Measurements from ENCODE around the gene PIP5KL1.

PIP5KL1 gene

DNA sequence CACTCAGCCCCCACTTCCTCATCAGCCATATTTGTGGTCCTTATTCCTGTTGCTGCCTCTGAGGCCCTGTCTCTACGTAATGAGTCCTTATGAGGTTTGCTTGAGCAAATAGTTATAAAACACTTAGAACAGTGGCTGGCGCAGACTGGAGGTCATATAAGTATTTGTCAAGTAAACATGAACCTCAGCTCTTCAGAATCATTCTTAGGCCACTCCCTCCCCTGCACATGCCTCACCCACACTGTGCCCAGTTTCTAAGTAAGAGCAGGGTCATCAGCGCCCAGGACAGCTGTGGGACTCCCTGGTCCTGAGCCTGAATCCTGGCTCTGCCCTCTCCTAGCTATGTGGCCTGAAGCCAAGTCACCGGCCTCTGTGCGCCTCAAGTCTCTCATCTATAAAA lies 17.7 kb downstream of the PIP5KL1 start:
- no peak for DNase-seq

DNA sequence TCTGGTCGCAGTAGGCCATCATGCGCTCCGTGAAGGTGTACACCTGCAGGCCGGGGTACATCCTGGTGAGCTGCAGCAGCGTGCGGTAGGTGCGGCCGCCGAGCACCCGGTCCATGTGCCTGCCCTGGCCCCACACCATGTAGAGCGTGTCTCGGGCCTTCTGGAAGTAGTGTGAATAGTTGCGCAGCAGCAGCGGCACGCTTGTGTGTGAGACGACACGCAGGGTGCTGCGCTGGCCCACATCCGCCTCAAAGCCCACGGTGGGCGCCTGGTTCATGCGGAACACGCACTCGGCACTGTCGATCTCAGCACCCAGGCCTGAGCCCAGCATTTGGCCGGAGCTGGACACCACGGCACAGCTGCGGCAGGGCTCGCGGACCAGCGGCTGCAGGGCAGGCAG lies 18.3 kb downstream of the PIP5KL1 start:
- no peak for DNase-seq

DNA sequence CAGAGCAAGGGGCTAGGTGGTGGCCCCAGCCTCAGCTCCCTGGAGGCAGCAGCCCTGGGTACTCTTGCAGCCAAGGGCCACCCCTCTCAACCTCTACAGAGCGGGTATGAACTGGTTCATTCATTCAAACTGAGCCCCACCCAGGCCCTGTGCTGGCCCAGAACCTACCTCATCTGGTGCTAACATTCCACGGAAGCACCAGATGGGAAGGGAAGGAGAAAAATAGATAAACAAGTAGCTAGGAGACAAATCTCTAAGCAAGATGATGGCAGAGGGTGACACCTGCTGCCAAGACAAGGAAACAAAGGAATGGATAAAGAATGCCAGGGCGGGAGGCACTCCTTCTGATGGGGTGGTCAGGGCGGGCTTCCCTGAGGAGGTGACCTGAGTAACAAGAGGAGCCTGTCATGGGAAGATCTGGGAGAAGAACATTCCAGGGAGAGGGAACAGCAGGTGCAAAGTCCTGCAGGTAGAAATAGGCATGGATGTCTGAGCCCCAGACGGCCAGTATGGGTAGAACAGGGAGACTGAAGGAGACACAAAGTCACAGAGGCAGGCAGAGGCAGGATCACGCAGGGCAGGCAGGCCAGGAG lies 19.9 kb downstream of the PIP5KL1 start:
- DNase-seq: no peak

GRCh38 chr9:127909839-127910273 lies 20.7 kb downstream of the PIP5KL1 start:
- DNase-seq: no peak

DNA sequence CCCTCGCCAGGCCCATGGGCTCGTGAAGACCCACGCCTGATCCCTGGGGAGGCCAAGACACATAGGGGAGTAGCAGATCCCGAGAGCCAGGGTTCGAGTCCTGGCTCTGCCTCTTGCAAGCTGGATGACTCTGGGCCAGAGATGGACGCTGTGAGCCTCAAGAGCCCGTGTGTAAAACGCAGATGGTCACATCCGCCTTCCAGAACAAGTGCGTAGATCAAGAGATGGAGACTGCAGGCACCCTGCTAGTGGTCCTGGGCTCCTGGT lies 22.0 kb downstream of the PIP5KL1 start:
- no peak for DNase-seq

DNA sequence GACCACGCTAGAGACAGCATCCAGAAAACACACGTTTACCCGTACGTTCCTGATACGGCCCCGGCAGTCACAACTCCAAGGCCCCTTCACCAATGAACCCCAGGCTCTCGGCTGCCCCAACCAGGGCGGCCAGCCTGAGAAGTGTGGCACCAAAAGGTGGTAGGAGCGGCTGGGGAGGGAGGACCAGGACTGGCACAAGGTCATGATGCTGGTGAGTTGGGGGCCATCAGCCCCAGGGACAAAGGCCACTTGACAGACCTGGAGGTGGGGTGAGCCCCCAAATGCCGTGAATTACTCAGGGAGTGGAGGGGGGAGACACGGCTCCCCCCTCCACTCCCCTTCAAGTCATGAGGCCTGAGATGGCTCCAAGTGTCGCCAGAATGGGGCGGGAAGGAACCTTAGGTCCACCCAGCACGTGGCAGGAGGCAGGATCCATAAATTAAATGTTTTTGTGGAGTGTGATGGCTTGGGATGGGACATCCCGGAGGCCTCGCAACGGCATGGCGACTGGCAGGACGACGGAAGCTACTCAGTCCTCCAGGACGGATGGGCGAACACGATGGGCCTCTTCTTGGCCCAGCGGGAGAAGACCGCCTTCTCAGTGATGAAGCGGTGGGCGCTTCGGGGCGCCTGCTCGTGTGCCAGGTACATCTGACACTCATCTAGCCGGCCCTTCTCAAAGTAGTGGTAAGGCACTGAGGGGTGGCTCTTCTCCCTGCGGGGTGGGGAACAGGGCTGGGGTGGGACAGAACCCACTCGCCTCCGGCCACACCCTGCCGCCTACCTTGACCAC lies 22.5 kb downstream of the PIP5KL1 start:
- DNase-seq: no peak

- no peak for DNase-seq
Measured at GRCh38 chr9:127905788-127906191, 24.8 kb downstream of the PIP5KL1 start.

- no peak for DNase-seq
Measured at GRCh38 chr9:127905004-127905728, 25.4 kb downstream of the PIP5KL1 start.

DNA sequence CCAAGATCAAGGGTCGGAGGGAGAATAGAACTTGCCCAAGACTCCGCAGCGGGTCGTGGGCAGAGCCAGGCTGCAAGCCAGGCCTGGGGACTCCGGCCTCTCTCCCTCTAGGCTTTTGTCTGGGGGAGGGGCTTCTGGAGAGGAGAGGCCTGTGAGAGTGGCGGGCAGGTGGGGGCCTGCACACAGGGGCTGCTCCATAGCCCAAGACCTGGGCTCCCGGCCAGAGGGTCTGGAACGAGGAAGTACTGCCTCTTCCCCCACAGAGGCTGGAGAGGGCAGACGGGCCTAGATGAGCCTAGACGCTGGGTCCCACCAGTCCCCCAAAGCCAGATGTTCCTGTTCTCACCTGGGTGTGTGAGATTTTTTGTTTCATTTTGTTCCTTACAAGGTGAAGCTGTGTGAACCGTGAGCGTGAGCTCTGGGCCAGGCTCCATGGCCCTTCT lies 26.0 kb downstream of the PIP5KL1 start:
- DNase-seq: no peak

DNA sequence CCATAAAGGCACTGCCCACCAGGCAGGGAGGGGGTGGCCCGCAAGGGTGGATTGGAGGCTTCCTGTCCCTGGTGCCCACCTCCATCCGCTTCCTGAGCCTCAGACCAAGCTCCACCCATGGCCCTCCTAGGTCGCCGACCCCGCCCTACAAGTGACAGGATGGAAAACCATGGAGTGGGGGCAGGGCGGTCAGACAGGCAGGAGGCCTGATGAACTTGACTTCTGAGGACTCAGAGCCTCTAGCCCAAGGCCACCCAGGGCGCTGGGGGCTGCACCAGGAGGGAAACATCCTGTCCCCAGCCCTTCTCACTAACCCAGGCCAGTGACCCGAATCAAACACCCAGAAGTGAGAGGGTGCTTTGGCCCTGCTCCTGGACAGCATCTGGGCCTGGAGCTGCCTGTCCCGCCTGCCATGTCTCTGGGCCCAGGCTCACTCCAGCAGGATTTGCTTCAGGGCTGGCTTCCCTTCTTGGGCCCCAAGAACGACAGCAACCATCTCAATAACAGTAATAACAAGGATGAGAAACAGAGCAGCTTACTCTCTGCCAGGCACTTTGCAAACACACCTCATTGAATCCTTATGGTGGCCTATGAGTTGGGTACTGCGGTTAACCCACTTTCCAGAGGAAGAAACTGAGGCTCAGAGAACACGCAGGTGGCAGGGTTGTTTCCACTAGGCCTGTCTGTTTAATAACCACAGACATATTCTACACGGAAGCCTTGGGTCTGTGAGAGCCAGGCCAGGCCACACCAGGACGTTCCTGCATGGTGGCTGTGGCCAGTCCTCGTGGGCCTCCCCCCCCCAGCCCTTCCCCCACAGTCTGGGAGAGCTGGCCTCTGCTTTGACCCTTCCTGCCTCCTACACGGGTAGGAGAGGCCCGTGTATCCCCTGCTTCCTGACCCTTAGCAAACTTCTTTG lies 26.8 kb downstream of the PIP5KL1 start:
- DNase-seq: no peak

- DNase-seq: no peak
Measured at GRCh38 chr9:127899128-127899943, 31.2 kb downstream of the PIP5KL1 start, which contains the start of gene ST6GALNAC6. Gene ST6GALNAC6 (minus strand): TSS chr9:127899603. CDS start chr9:127897981, 1,622 bp downstream.

DNA sequence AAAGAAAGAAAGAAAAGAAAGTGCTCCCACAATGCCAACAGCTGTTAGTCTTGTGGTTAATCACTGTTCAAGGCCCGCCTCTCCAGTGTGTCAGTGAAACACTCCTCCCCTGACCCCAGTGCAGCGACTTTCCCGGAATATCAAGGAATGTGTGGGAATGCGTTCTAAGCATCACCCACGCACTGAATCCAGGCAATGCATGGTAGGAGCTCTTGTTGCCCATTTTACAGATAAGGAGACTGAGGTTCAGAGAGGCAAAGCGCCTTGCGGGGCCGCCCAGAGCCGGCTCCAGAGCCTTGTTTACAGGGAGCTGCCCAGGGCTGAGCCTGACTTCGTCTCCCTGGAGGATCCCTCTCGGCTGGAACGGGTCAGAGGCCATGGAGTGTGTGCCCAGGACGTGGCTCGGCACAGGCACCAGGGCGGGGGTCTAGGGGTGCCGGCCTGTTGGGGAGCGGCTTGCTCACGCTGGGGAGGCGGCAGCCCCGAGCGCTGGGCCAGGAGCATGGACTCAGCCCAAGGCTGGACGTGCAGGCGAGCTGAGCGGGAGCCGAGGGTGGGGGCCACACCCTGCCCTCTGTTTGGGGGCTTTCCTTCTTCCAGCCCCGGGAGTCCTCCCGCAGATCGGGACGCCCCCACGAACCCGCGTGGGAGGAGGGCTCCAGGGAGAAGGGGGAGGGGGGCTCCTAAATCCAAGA lies 32.0 kb downstream of the PIP5KL1 start:
- no peak for DNase-seq

DNA sequence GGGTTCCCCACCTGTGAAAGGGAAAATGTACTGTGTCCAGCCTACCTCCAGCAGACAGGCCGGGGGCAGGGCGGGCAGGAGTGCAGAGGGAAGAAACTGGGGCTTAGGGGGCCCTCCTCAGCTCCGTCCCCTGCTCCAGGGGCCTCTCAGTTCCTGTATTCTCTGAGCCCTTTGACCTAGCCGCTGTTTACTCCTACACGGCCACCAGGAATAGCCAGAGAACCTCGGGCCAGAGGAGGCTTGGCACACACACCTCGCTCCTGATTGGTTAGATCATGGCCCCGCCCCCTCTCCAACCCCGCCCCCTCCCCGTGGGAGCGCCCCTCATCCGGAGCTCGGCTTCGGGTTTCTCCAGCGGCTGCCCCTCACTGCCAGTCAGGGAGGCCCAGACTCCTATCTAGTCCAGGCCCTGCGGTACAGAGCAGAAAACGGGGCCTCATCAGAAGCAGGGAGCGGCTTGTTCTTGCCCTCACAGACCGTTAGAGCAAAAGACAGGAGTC lies 33.3 kb downstream of the PIP5KL1 start:
- DNase-seq: no peak

DNA sequence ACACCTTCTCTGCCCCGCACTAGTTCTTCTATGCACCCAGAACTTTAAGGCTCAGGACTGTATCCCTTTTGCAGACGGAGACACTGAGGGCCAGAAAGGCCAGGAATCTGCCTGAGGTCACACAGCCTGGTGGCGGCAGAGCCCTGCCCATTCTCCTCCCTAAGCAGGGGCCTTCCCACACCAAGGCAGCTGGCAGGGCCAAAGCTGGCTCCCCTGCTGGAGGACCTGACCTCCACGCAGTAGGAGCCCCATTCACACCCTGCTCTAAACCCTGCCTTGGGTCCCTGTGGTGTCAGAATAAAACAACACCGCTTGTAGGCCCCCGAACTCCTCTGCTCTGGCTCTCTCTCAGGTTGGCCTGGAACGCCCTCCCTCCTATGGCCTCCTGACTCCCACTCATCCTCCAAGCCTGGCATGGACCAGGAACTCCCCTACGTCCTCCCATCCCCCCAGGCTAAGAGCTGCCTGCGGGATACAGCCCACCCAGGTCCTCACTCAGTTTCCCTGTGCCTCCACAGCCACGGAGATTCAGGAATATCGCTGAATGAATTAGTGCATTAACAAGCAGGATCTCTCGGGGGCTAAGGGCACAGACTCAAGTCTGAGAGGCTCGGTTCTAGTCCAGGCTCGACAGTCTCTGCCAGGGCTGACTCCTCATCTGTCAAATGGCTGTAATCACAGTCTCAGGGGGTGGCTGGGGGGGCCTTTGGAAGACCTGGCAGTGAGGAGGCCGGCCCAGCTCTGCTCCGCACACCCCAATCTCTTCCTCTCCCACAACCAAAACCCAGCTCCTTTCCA lies 34.0 kb downstream of the PIP5KL1 start:
- DNase-seq: no peak

DNA sequence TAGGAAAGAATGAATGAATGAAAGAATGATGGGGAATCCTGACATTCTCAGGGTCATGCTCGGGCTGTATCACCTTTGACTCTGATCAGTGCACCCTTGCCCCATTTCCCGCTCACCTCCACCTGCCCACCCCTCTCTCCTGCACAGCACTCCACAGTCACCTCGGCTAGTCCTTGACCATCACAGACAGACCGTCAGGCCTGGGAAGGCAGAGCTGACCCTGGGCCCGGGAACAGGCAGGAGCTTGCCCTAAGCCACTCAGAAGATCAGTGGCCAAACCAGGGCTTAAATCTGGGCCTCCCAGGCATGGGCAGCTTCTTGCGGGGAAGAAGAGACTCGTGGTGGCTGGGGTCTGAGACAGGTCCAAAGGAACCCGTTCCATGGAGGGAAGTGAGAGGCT lies 34.8 kb downstream of the PIP5KL1 start:
- DNase-seq: no peak

DNA sequence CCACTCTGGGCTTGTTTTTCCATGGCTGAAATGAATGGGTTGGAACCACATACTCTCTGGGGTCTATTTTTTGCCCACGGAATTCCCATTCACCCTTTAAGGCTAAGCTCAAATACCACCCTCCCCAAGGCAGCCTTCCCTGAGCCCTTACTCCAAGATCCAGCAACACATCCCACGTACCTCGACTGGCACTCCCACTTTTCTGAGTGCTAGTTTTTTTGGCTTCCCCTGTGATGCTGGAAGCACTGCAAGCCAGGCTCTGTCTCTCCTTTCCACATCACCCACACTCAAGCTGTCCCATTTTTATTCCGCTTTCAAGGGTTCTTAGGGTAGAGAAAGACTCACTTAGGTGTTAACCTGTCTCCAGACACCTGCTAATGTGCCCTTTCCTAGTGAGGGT lies 37.2 kb downstream of the PIP5KL1 start:
- no peak for DNase-seq

DNA sequence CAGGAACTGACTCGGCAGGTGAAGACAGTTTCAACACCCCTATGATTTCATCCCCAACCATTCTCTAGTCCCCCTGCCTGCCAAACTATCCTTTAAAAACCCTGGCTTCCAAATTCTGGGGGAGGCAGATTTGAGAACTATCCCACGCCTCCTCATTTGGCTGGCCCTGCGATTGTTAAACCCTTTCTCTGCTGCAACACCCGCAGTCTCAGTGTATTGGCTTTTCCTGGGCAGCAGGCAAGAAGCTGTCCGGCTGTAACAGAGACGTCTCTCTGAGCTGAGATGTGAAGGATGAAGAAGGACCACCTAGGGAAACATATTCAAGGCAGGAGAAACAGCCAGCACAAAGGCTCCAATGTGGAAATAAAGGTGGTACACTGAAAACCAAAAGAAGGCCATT lies 37.7 kb downstream of the PIP5KL1 start:
- no peak for DNase-seq

DNA sequence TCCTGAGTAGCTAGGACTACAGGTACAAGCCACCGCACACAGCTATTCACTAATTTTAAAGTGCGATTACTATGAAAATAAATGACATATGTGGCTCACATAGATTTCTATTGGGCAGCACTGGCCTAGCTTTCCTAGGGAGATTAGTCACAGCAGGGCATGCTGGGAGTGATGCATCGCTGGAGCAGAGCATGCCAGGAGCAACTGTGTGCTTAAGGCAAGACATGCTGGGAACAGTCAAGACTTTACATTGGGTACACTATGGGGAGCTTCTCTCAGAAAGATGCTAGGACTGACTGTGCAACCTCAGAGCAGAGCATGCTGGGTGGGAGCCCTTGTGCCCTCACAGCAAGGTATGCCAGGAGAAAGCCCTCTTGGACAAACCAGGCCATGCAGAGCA lies 40.5 kb downstream of the PIP5KL1 start:
- DNase-seq: no peak

GRCh38 chr9:127887792-127888191 lies 42.8 kb downstream of the PIP5KL1 start:
- DNase-seq: no peak

DNA sequence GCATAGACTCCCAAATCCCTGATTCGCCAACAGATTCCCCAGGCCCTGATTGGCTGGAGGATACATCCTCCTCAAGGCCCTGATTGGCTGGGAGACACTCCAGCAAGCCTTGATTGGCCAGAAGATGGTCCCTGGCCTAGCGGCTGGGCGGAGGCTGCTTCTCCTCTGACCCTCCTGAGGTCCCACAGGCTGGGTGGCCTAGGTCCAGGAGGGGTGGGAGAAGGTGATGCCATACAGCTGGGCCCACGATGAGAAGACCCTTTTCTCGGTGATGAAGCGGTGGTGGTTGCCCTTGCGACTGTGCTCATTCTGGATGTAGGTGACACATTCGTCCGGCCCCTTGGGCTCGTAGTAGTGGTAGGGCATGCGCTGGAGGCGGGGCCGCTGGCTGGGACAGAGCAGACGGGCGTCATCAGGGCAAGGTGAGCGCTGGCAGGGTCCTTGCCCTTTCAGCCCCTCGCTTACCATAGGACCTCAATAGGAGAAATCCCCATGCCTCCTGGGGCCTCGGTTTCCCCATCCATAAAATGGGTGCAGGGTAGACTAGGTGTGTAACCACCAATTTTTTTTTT lies 44.1 kb downstream of the PIP5KL1 start:
- DNase-seq: no peak
